HG02885 (cell line): Measurements from ENCODE around the gene PACS2.
A peak's percentile ranks its signal among the peaks of the same experiment; 100 is the strongest.
"Not testable (repeated sequence)": the region's sequence is repeated elsewhere in the genome, so short reads cannot be mapped to it uniquely, and the experiment has no call there.

Experiments
- ATAC-seq: cut with Tn5 transposase; IDR thresholded peaks from one replicate; pipeline ENCODE4 v1.9.1; 2021; ENCODE audit warnings: mild to moderate bottlenecking; ENCODE audit not compliant: unreplicated experiment, poor library complexity

The PACS2 gene

DNA sequence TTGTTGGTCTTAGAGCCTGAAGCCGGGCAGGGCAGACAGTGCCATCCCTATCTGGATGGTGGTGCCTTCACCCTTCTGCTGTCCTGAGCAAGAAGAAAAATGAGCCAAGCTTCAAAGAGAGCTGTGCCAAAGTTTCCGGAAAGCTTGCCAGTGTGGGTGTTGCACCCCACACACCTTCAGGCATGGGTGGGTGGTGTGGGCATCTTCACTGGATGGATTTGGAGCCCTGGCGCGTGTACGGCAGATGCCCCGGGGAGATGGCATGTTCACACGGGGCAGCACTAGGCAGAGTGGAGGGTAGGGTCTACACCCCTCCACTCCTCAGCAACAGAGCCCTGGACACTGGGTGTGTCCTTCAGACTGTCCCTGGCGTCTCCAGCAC, 33.0 kb downstream of the PACS2 start:
- no peak for ATAC-seq

DNA sequence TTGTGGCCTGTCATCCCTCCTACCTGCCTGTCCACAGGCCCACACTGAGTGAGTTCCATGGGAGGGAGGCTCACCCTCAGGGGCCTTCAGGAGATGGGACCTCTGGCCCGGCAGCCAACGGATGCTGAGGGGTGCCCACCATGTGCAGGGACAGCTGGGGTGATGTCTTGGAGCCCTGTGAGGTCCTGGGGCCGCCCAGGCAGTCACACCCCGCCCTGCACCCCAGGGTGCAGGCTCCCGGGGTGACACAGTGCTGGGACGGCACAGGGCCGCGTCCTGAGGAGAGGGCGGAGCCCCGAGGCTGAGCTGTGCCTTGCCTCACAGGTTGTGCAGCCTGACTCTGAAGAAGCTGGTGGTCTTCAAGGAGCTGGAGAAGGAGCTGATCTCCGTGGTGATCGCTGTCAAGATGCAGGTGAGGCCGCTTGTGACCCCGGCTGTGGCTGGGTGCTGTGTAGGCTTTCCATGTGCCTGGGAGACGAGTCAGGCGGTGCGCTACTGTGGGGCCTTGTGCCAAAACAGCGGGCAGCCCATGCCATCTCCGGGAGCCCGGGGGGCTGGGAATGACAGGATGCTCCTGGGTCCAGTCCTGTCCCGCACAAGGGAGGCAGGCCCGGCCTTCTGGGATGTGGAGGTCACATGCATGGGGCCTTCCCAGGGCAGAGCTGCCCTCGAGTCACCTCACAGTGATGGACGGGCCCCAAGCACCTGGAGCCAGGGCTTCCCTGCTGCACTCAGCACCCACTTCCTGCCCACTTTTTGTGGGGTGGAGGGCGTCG, 33.8 kb downstream of the PACS2 start:
- no peak for ATAC-seq

DNA sequence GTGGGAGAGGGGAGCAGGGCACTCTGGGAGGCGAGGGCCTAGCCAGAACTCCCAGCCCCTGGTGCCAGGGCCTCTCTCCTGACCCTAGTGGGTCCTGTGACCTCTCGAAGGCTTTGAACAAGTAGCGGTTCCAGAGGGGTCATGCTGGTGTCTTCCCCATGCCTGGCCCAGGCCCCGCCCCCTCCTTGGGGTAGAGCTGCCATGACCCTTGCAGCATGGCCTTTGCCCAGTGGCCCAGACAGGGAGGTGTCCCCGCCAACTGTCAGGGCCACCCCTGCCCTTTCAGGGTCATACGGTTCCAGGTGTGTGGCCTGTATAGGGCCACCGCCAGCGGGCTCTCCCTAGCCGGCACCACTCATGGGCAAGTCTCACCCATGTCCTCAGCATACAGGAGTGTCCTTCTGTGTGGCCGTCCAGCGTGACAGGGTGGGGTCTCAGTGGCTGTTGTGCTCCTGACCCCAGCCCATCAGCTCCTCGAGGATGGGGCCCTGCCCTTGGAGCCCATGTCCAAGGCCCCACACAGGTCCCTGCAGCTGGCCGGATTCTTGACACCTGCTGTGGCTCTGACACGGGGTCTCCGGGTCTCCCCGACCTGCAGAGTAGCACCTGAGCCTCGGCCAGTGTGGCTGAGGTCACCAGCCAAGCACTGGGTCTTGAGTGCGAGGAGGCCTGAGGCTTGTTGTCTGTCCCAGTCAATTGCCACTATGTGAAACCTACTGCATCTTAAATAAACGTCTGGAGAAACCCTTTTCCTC, 34.6 kb downstream of the PACS2 start:
- no peak for ATAC-seq

DNA sequence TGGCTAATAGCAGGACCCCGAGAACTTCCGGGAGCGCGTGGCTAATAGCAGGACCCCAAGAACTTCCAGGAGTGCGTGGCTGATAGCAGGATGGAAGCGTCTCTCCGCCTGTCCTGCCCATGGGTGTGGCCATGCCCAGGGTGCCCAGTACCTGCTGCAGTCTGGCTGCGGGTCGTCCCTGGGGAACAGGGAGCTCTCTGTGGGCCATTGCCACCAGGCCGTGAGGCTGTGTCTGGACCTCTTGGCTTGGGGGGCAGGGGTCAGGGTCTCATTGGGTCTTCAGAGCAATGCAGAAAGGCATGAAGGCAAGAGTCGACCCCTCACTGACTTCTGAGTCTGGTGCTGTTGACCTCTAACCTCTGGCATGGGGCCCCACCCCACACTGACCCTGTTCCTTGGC, 35.4 kb downstream of the PACS2 start:
- no peak for ATAC-seq

DNA sequence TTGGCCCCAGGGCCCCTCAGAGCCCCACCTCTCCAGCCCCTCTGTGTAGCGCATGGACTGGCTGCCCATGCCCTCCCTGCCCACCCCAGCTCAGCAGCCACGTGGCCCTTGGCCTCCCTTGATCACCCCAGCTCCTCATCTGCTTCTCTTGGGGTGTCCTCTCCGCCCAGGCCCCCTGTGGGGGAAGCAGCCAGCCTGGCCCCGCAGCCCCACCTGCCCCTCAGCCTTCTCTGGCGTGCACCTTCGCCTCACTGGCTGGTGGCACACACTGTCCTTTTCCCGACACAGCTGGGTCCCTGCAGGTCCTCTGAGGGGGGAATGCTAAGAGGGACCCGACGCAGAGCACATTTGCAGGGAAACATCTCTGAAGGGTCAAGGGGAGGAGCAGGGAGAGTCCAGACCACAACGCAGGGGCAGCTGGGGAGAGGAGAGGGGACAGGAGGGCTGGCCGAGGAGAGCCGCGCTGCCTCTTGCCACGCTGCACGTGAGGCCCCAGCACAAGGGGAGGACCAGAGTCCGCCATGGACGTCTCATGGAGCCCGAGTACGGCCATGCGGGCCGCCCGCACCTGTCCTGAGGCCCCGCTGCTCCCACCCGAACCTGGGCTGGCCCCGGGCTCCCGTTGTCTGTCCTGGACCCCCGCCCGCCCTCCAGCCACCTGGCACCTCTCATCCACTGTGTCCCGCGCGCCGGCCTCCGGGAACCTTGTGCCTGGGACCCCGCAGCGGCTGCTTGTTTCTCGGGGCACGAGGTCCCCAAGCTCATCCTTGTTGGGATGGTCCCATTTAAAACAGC, 36.1 kb downstream of the PACS2 start:
- ATAC-seq: no peak

DNA sequence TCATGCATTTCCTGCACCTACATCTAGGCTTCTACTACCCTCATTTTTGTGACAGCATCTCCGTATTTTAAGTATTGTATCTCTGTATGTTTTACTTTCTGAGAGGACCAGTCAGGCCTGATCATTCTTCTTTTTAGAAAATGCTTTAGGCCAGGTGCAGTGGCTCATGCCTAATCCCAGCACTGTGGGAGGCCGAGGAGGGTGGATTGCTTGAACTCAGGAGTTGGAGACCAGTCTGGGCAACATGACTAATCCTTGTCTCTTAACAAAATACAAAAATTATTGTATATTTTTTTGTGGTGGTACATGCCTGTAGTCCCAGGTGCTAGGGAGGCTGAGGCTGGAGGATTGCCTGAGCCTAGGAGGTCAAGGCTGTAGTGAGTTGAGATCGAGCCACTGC, 36.9 kb downstream of the PACS2 start:
- ATAC-seq: no peak

DNA sequence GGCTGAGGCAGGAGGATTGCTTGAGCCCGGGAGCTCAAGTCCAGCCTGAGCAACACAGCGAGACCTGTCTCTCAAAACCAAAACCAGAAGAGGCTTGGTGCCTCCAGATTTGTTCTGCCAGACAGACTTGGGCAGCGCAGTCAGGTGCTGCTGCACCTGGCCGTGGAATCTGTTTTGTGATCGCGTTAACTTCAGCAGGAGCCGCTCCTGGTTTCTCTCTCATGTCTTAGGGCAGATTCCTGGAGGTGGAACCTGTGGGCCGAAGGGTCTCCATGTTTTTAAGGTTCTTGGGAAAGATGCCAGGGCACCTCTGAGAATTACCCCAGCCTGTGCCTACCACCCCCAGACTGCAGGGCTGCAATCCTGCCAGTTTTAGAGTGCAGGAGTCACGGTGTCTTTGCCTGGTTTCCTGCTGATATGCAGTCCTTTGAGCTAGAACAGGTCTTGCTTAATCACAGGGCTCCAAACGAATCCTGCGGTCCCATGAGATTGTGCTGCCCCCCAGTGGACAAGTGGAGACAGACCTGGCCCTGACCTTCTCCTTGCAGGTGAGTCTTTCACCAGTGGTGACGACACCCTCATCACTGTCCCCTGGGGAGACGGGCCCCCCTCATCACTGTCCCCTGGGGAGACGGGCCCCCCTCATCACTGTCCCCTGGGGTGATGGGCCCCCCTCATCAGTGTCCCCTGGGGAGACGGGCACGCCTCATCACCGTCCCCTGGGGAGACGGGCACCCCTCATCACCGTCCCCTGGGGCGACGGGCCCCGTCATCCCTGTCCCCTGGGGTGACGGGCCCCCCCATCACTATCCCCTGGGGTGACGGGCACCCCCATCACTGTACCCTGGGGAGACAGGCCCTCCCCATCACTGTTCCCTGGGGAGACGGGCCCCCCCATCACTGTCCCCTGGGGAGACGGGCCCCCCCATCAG, 37.6 kb downstream of the PACS2 start:
- ATAC-seq: peak; percentile 62

DNA sequence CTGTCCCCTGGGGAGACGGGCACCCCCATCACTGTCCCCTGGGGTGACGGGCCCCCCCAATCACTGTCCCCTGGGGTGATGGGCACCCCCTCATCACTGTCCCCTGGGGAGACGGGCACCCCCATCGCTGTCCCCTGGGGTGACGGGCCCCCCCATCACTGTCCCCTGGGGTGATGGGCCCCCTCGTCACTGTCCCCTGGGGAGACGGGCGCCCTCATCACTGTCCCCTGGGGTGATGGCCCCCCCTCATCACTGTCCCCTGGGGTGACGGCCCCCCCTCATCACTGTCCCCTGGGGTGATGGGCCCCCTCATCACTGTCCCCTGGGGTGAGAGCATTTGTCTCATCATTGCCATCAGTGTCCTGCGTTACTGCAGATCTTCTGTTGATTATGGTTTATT, 38.6 kb downstream of the PACS2 start:
- ATAC-seq: no peak

DNA sequence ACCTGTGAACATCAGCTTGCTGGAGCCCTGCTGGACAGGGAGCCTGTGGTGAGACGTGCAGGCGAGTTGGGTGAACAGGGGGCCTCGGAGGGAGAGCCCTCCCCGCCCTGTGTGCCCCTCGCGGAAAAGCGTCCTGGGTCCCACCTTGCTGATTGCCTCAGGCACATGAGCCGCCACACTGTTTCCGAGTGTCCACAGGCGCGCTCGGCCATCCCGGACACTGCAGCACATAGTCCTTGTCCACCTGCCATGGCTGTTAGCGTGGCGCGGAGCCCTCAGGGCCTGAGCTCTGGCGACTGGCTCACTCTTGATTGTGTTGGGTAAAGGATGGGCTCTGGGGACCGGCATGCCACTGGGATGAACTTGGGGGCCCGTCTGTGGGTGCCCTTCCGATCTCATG, 40.0 kb downstream of the PACS2 start:
- ATAC-seq: no peak

DNA sequence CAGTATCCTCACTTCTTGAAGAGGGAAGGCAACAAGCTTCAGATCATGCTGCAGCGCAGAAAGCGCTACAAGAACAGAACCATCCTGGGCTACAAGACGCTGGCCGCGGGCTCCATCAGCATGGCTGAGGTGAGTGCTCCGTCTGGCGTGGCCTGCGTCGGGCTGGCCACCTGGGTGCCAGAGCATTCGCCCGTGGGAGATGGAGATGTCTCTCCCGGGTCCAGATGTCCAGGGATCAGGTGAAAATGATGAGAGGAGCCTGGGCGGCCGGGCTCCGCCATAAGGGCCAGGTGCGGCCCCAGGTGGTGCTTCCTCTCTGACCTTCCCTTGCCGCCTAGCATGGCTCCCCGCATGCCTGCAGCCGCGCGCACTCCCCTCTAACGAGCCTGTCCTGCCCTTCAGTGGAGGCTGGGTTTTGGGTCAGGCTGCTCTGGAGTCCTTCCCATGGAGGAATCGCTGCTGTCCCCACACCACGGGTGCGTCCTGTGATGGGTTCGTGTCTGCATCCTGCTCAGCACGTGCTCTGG, 40.6 kb downstream of the PACS2 start:
- no peak for ATAC-seq

DNA sequence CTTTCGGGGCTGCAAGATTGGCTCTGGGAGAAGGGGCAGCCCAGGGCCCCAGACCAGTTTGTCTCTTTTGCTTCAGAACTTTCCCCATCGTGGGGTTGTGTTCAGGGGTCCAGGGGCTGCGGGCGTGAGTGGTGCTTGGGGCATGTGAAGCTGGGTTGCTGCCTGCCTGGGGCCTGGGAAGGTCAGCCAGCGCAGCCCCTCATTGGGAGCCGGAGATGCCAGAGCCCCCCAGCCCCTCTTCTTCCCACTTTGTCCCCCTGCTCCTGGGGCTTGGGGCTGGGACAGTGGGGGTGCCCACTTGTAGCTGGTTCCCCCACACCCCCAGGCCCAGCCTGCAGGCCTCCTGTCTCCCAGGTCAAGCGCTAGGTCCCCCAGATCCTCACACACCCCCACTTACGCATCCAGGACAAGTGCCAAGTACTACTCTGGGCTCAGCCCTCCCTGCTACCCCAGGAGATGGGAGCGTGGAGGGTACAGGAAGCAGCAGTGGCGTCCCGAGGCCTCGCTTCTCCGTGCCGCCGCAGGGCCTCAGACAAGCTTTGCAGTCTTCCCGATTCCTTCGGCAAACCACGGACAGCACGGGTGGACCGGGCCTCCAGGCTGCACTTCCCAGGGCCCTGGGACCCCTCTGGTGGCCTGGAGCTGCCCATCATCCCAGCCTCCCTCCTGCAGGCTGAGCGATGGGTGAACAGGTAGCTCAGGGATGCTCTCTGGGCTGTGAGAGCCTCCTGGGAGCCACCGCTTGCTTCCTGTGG, 41.5 kb downstream of the PACS2 start:
- no peak for ATAC-seq

DNA sequence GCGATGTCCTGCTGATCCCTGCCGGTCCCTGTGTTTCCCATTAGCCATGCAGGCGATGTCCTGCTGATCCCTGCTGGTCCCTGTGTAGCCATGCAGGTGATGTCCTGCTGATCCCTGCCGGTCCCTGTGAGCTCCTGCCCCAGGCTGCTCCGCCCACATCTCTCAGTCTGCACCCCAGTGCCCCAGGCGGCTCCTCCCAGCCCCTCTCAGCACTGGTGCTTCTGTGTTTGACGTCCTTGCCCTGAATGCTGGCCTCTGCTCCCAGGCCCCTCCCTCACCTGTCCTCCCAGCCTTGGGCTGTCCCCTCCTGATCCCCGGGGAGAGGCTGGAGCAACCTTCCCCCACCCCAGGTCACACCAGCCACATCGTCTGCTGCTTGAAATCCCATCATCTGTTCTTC, 42.4 kb downstream of the PACS2 start:
- ATAC-seq: no peak

DNA sequence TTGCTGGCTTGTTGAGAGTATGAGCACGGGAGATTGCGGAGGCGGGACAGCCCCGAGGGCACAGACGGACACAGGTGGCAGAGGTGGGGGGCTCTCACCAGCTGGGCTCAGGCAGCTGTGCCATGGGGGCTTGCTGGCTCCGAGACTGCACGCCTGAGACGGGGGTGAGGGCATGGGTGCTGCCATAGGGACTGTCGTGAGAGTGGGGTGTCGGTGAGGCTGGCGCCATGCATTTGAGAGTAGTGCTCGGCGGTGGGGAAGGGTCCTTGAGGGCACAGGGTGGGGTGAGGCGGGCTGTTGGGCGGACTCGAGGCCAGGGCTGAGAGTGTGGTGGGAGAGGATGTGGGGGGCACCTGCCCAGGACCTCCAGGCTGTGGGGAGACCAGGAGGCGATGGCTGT, 43.1 kb downstream of the PACS2 start:
- no peak for ATAC-seq

DNA sequence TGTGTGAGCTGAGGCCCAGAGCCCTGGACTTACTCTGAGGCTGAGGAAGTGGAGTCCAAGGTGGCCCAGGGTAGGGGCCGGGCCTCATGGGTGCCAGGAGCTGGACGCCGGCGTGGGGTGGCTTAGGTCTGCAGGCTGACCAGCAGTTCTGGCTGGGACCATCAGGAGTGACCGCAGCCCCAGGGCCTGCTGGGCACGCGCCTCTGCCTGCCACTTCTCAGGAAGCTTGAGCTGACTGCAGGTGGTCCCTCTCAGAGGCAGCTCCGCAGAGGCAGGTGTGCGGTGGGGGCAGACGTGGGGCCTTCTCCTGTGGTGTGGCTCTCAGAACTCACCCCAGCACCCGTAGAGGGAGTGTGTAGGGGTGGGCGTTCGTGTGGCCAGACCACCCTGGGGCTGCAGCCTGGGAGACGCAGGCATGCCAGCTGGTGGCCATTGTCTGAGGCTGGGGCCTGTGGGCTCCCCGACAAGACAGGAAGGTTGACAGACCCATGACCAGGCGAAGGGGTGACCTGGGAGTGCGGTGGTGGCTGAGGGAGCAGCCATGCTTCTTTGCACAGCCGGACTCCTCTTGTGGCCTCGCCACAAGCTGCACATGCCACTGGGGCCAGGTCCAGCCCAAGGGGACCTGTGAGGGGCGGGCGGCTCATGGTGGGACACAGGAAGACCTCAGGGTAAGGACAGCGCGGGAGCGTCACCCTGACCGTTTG, 43.7 kb downstream of the PACS2 start:
- ATAC-seq: no peak

DNA sequence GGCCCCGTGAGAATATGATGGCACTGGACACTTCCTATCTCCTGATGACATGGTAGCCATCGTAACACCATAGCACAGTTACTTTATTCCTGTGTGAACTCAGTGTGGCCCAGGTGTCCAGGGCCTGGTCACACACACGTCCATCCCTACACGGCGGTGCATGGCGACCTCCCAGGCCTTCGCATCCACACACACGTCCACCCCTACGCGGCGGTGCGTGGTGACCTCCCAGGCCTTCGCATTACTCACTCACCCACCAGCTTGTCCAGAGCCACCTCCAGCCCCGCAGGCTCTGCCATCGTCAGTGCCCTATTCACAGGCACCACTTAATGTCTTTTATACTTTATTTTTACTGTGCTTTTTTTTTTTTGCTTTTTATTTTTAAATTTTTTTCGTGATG, 44.4 kb downstream of the PACS2 start:
- no peak for ATAC-seq

DNA sequence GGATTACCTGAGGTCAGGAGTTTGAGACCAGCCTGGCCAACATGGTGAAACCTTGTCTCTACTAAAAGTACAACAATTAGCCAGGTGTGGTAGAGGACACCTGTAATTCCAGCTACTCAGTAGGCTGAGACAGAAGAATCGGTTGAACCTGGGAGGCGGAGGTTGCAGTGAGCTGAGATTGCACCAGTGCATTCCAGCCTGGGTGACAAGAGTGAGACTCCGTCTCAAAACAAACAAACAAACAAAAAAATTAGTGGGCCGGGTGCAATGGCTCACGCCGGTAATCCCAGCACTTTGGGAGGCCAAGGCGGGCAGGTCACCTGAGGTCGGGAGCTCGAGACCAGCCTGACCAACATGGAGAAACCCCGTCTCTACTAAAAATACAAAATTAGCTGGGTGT, 46.9 kb downstream of the PACS2 start:
- not testable (repeated sequence) for ATAC-seq

DNA sequence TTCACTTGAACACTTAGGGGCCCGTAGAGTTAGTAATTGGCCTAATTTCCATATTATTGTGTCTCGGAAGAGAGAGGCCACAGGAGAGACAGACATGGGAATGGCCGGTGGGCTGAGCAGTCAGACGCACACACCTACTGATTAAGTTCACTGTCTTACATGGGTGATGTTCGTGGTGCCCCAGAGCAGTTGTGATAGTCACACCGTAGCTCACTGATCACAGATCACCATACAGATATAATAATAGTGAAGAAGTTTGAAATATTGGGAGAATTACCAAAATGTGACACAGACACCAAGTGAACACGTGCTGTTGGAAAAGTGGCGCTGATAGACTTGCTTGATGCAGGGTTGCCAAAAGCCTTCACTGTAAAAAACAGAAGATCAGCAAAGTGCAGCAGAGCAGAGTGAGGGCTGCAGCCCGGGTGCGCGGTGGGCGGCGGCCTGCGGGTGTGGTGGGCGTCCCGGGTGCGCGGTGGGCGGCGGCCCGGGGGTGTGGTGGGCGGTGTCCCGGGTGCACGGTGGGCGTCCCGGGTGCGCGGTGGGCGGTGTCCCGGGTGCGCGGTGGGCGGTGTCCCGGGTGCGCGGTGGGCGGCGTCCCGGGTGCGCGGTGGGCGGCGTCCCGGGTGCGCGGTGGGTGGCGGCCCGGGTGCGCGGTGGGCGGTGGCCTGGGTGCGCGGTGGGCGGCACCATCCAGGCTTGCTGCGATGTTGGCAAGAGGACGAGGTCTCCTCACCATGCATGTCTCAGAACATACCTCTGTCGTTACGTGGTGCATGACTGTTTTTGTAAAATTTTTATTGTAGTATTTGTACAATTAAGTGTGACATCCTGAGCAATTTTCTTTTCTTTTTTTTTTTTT, 49.5 kb downstream of the PACS2 start:
- ATAC-seq: no peak

DNA sequence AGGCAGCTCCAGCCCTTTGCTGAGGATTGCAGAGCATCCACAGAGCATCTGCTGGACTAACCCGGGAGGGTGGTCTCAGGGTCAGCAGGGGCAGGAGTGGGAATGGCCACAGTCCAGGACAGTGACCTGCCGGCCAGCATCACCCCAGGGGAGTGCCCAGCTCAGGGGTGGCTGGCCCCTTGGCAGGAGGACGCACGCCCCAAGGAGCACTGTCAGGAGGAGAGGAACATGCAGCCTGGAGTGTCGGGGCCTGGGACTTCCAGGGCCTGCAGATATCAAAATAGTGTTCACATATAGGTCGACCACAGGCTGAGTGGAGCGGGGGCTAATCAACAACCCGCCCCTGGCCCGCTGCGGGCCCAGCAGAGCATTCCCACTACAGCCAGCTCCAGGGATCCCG, 50.6 kb downstream of the PACS2 start:
- no peak for ATAC-seq
